ENCODE results near the gene WDR45B. TPM values are rescaled to one million over a fixed set of nuclear protein-coding genes. Genes with fewer than 3 reads are reported as not detected.
A peak's percentile ranks its signal among the peaks of the same experiment; 100 is the strongest.
"Not testable (repeated sequence)": the region's sequence is repeated elsewhere in the genome, so short reads cannot be mapped to it uniquely, and the experiment has no call there.

Gene WDR45B
- total RNA-seq, 2 experiments from 2014 or later: 74.1 to 74.8 TPM

DNA sequence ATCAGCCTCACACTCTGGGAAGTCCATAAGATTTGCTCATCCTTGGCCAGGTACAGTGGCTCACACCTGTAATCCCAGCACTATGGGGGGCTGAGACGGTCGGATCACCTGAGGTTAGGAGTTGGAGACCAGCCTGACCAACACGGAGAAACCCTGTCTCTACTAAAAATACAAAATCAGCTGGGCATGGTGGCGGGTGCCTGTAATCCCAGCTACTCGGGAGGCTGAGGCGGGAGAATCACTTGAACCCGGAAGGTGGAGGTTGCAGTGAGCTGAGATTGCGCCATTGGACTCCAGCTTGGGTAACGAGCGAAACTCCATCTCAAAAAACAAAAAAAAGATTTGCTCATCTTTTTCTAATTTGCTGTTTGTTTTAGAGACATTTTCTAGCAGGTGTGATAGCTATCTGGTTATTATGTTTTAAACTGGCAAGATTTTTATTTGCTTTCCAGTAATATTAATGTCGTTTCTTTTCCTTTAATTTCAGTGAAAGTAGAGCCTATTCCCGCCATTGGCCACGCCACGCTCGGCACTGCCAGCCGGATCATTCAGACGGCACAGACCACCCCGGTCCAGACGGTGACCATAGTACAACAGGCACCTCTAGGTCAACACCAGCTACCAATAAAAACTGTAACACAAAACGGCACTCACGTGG lies 61.5 kb downstream of the WDR45B start:
- intact Hi-C loops (cut with DNase I, micrococcal nuclease): no loop called here
- H3K4me3 Mint-ChIP-seq: no peak overlapping the region
- CTCF ChIA-PET: interaction anchor here (0.7 kb wide), 1 partner anchor 195 kb away, joined by 3 read pairs; no protein-coding TSS in a partner anchor
- H3K27ac Mint-ChIP-seq: peak overlapping the region; percentile 72
- H3K36me3 Mint-ChIP-seq (ENCODE audit: low read depth): peaks cover 28% of the 10 kb centered on the region
- H3K9me3 Mint-ChIP-seq (ENCODE audit: low read depth): no peaks in the 10 kb centered on the region
- POLR2A ChIA-PET: no interaction called here
- H3K27me3 Mint-ChIP-seq: no peaks in the 10 kb centered on the region
- DNase-seq (no peak), ATAC-seq (no peak)
- H3K4me1 Mint-ChIP-seq: peaks cover 24% of the 10 kb centered on the region

- ATAC-seq; H3K4me3 Mint-ChIP-seq; POLR2A ChIA-PET; H3K27me3 Mint-ChIP-seq; intact Hi-C loops (cut with DNase I, micrococcal nuclease); DNase-seq; H3K9me3 Mint-ChIP-seq (ENCODE audit: low read depth): not testable (repeated sequence)
- Mint-ChIP-seq H3K4me1 (peaks cover 22% of the 10 kb centered on the region), H3K36me3 (ENCODE audit: low read depth) (peaks cover 28% of the 10 kb centered on the region), H3K27ac (peak overlapping the region; percentile 83)
- CTCF ChIA-PET: interaction anchor here (0.5 to 0.7 kb wide), 2 partner anchors 10 to 195 kb away, joined by 3 read pairs; no protein-coding TSS in a partner anchor
Measured at GRCh38 chr17:82585935-82586575, 62.2 kb downstream of the WDR45B start.

GRCh38 chr17:82583720-82584234 lies 64.5 kb downstream of the WDR45B start:
- peak; percentile 82 for ATAC-seq
- ChIA-PET POLR2A (no interaction called here), CTCF (no interaction called here)
- Mint-ChIP-seq H3K4me1 (peaks cover 16% of the 10 kb centered on the region), H3K36me3 (ENCODE audit: low read depth) (peaks cover 28% of the 10 kb centered on the region), H3K27me3 (no peaks in the 10 kb centered on the region), H3K4me3 (no peak overlapping the region), H3K27ac (no peak overlapping the region), H3K9me3 (ENCODE audit: low read depth) (no peaks in the 10 kb centered on the region)
- intact Hi-C loops (cut with DNase I, micrococcal nuclease): no loop called here
- peak; percentile 57 for DNase-seq

DNA sequence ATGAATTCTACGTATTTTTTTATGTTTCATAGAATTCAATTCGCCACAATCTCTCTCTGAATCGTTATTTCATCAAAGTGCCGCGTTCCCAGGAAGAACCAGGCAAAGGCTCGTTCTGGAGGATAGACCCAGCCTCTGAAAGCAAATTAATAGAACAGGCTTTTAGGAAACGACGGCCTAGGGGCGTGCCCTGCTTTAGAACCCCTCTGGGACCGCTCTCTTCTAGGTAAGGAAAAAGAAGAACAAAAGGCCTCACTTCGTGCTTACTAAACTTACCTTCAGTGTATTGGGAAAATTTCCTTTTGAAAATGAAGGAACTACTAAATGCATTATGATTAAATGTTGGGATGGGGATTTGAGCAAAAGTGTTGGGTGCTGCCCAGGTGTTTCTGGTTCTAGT lies 65.5 kb downstream of the WDR45B start:
- no peaks in the 10 kb centered on the region for H3K9me3 Mint-ChIP-seq (ENCODE audit: low read depth)
- no peak overlapping the region for H3K27ac Mint-ChIP-seq
- DNase-seq (no peak), ATAC-seq (no peak)
- H3K36me3 Mint-ChIP-seq (ENCODE audit: low read depth): peaks cover 25% of the 10 kb centered on the region
- no peak overlapping the region for H3K4me3 Mint-ChIP-seq
- H3K4me1 Mint-ChIP-seq: peaks cover 11% of the 10 kb centered on the region
- POLR2A ChIA-PET: no interaction called here
- no peaks in the 10 kb centered on the region for H3K27me3 Mint-ChIP-seq
- CTCF ChIA-PET: interaction anchor here (0.6 kb wide), 1 partner anchor 234 kb away, joined by 3 read pairs; no protein-coding TSS in a partner anchor
- intact Hi-C loops (cut with DNase I, micrococcal nuclease): no loop called here

GRCh38 chr17:82582213-82582612 lies 66.0 kb downstream of the WDR45B start:
- no peaks in the 10 kb centered on the region for H3K9me3 Mint-ChIP-seq (ENCODE audit: low read depth)
- ATAC-seq (no peak), DNase-seq (no peak)
- no peak overlapping the region for H3K4me3 Mint-ChIP-seq
- H3K27me3 Mint-ChIP-seq: no peaks in the 10 kb centered on the region
- intact Hi-C loops (cut with DNase I, micrococcal nuclease): no loop called here
- H3K27ac Mint-ChIP-seq: no peak overlapping the region
- ChIA-PET CTCF (no interaction called here), POLR2A (no interaction called here)
- H3K4me1 Mint-ChIP-seq: peaks cover 7% of the 10 kb centered on the region
- H3K36me3 Mint-ChIP-seq (ENCODE audit: low read depth): peaks cover 20% of the 10 kb centered on the region

DNA sequence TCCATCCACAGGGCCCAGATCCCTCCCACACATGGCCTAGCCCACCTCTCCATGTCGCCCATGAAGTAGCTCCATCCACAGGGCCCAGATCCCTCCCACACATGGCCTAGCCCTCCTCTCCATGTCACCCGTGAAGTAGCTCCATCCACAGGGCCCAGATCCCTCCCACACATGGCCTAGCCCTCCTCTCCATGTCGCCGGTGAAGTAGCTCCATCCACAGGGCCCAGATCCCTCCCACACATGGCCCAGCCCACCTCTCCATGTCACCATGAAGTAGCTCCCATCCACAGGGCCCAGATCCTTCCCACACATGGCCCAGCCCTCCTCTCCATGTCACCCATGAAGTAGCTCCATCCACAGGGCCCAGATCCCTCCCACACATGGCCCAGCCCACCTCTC lies 68.3 kb downstream of the WDR45B start:
- H3K9me3 Mint-ChIP-seq (ENCODE audit: low read depth); H3K4me3 Mint-ChIP-seq; DNase-seq; H3K27ac Mint-ChIP-seq; H3K27me3 Mint-ChIP-seq; H3K4me1 Mint-ChIP-seq; POLR2A ChIA-PET; ATAC-seq; intact Hi-C loops (cut with DNase I, micrococcal nuclease): not testable (repeated sequence)
- peaks cover 16% of the 10 kb centered on the region for H3K36me3 Mint-ChIP-seq (ENCODE audit: low read depth)
- CTCF ChIA-PET: interaction anchor here (0.6 to 1.4 kb wide), 2 partner anchors 10 to 230 kb away, joined by 3 to 4 read pairs; no protein-coding TSS in a partner anchor

GRCh38 chr17:82577300-82577699 lies 70.9 kb downstream of the WDR45B start:
- intact Hi-C loops (cut with DNase I, micrococcal nuclease): no loop called here
- ChIA-PET CTCF (interaction anchor here (1.0 kb wide), 1 partner anchor 23 kb away, joined by 4 read pairs; no protein-coding TSS in a partner anchor), POLR2A (no interaction called here)
- DNase-seq (no peak), ATAC-seq (no peak)
- Mint-ChIP-seq H3K4me3 (no peak overlapping the region), H3K4me1 (no peaks in the 10 kb centered on the region), H3K27me3 (no peaks in the 10 kb centered on the region), H3K27ac (no peak overlapping the region), H3K9me3 (ENCODE audit: low read depth) (no peaks in the 10 kb centered on the region), H3K36me3 (ENCODE audit: low read depth) (peaks cover 23% of the 10 kb centered on the region)

GRCh38 chr17:82575581-82576221 lies 72.5 kb downstream of the WDR45B start:
- H3K4me3 Mint-ChIP-seq; DNase-seq; ATAC-seq; CTCF ChIA-PET; H3K4me1 Mint-ChIP-seq; intact Hi-C loops (cut with DNase I, micrococcal nuclease); POLR2A ChIA-PET; H3K9me3 Mint-ChIP-seq (ENCODE audit: low read depth); H3K27me3 Mint-ChIP-seq; H3K27ac Mint-ChIP-seq: not testable (repeated sequence)
- peaks cover 29% of the 10 kb centered on the region for H3K36me3 Mint-ChIP-seq (ENCODE audit: low read depth)

DNA sequence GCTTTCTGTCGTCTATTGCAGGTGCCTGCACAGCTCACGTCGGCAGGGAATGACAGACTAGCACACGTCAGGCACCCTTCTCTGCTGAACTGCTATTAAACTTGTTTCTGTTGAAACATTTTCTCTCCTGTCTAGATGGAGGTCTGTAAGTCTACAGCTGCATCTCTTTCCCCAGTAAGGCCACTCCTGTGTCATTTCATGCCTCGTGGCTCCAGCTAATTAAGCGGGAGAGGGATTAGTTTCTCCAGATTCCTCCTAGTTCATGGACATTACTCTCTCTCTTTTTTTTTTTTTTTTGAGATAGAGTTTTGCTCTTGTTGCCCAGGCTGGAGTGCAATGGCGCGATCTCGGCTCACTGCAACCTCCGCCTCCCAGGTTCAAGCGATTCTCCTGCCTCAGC lies 74.2 kb downstream of the WDR45B start:
- ATAC-seq (no peak), DNase-seq (no peak)
- no peaks in the 10 kb centered on the region for H3K27me3 Mint-ChIP-seq
- peaks cover 32% of the 10 kb centered on the region for H3K36me3 Mint-ChIP-seq (ENCODE audit: low read depth)
- no peak overlapping the region for H3K4me3 Mint-ChIP-seq
- intact Hi-C loops (cut with DNase I, micrococcal nuclease): no loop called here
- H3K9me3 Mint-ChIP-seq (ENCODE audit: low read depth): no peaks in the 10 kb centered on the region
- CTCF ChIA-PET: no interaction called here
- no peaks in the 10 kb centered on the region for H3K4me1 Mint-ChIP-seq
- no peak overlapping the region for H3K27ac Mint-ChIP-seq
- POLR2A ChIA-PET: no interaction called here

DNA sequence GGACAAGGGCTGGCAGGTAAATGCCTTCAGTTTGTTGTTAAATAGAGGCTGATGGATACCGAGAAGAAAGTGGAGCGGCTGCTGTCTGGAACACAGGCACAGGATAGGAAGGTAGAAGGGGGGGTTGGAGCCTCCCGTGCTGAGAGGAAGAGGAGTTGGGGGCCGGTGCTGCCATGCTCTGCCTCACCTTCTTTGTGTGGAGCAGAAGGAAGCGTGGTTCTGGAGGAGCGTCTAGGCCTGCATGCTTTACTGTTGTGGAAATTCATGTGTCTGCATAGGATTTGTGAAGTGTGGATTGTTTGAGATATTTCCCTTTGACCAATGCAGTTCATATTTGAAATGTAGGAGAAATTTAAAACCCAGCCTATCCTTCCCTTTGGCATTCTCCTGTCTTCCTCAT lies 76.4 kb downstream of the WDR45B start:
- Mint-ChIP-seq H3K9me3 (ENCODE audit: low read depth) (no peaks in the 10 kb centered on the region), H3K27me3 (no peaks in the 10 kb centered on the region), H3K4me1 (no peaks in the 10 kb centered on the region), H3K4me3 (no peak overlapping the region), H3K36me3 (ENCODE audit: low read depth) (peaks cover 37% of the 10 kb centered on the region), H3K27ac (peak overlapping the region; percentile 5)
- ChIA-PET CTCF (no interaction called here), POLR2A (no interaction called here)
- no peak for ATAC-seq
- intact Hi-C loops (cut with DNase I, micrococcal nuclease): no loop called here
- no peak for DNase-seq

- intact Hi-C loops (cut with DNase I, micrococcal nuclease): no loop called here
- H3K27ac Mint-ChIP-seq: no peak overlapping the region
- POLR2A ChIA-PET: interaction anchor here (0.6 kb wide), 1 partner anchor 49 kb away, joined by 4 read pairs; no protein-coding TSS in a partner anchor
Measured at GRCh38 chr17:82570277-82570676, 78.0 kb downstream of the WDR45B start.

More at GRCh38 chr17:82570277-82570676, 78.0 kb downstream of the WDR45B start:
- no peak overlapping the region for H3K4me3 Mint-ChIP-seq
- H3K27me3 Mint-ChIP-seq: no peaks in the 10 kb centered on the region
- CTCF ChIA-PET: interaction anchor here (0.7 to 1.0 kb wide), 2 partner anchors 9 to 15 kb away, joined by 3 to 4 read pairs; no protein-coding TSS in a partner anchor
- ATAC-seq (no peak), DNase-seq (no peak)
- no peaks in the 10 kb centered on the region for H3K9me3 Mint-ChIP-seq (ENCODE audit: low read depth)
- H3K36me3 Mint-ChIP-seq (ENCODE audit: low read depth): peaks cover 42% of the 10 kb centered on the region
- H3K4me1 Mint-ChIP-seq: no peaks in the 10 kb centered on the region

Data from activated CD4-positive, alpha-beta T cell treated with anti-CD3 and anti-CD28 coated beads for 36 hours (primary cell).